Tibial nerve (tissue), 4 donors: ENCODE results near the gene TAPT1. TPM values are rescaled to one million over a fixed set of nuclear protein-coding genes. Genes with fewer than 3 reads are reported as not detected.

Experiments
- DNase-seq, 2 donors: peaks; one replicate each; pipeline ENCODE4 v3.0.0-alpha.2; 2019; ENCODE audit warnings: low spot score in 2 of 2
- H3K27ac ChIP-seq, 4 donors: fragments of 200-600 bp; sonication (generic) in 3 of 4; one replicate each; pipeline ENCODE4 v1.5.1; 2017 to 2019; ENCODE audit warnings: mild to moderate bottlenecking in 1 of 4
- H3K27me3 ChIP-seq, 2 donors: fragments of 200-600 bp; sonication (generic) in 1 of 2; one replicate each; pipeline versions ENCODE4 v1.5.1 to v1.6.0; 2017 to 2019
- H3K36me3 ChIP-seq, 3 donors: fragments of 200-600 bp; sonication (generic); one replicate each; pipeline ENCODE4 v1.5.1; 2018 to 2019
- H3K4me1 ChIP-seq, 4 donors: fragments of 200-600 bp; sonication (generic) in 3 of 4; one replicate each; pipeline ENCODE4 v1.5.1; 2017 to 2019
- H3K4me3 ChIP-seq, 4 donors: fragments of 200-600 bp; sonication (generic) in 3 of 4; one replicate each; pipeline ENCODE4 v1.5.1; 2017 to 2019; ENCODE audit warnings: mild to moderate bottlenecking in 1 of 4, moderate library complexity in 1 of 4
- H3K9me3 ChIP-seq, 4 donors: fragments of 200-600 bp; sonication (generic) in 3 of 4; one replicate each; pipeline ENCODE4 v1.5.1; 2017 to 2019
- EP300 ChIP-seq, 2 donors: sonication (generic); formaldehyde crosslinking; IDR thresholded peaks; one replicate each; pipeline ENCODE4 v1.6.1; 2017; ENCODE audit warnings: antibody characterized with exemption in 2 of 2, mild to moderate bottlenecking in 1 of 2
- POLR2A ChIP-seq, 2 donors: fragments of 450-650 bp; IDR thresholded peaks; one replicate each; pipeline ENCODE4 v1.6.1; 2017; ENCODE audit warnings: antibody characterized with exemption in 2 of 2, mild to moderate bottlenecking in 2 of 2, moderate library complexity in 2 of 2
- WGBS, 2 donors: methylation state at CpG; one replicate each; pipeline ENCODE4 v1.1.5; 2018; 5-methylcytosine and 5-hydroxymethylcytosine counted together
- total RNA-seq, 4 donors: library from RNA; depleted of rRNA; stranded (reverse); fragments of >200 nt; gene quantifications; one replicate each; pipeline ENCODE4 v1.1.0, GENCODE V29; 2016
- TF ChIP-seq, protein P1 (sequence below), 5 experiments: fragments of 200-600 bp in 3 of 5; fragments of 450-650 bp in 2 of 5; sonication (generic) in 3 of 5; IDR thresholded peaks; one replicate each; pipeline ENCODE4 v1.5.1; 2016 to 2019; ENCODE audit warnings: antibody characterized with exemption in 5 of 5, mild to moderate bottlenecking in 3 of 5, moderate library complexity in 2 of 5

The TAPT1 gene
- total RNA-seq, 4 donors from 2014 or later = 21.3 to 41.3 (median 37.5) TPM

DNA sequence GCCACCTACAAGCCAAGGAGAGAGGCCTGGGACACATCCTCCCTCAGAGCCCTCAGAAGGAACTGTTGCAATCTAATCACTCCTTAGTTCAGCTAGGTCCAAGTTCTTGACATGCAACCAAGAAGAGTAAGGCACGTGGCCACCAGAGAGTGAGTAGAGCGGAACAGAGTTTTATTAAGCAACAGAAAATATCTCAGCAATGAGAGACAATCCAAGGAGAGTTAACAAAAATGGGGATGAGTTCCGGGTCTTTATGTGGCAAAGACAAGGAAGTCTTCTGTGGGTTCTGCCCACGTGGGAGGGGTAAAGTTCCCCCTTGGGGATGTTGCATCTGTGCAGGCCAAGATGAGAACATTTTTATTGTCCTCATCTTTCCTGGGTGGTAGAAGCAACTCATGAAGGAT is 104.0 kb downstream of the TAPT1 start:
- no peaks in the 10 kb centered on the region for H3K27me3 ChIP-seq
- no peak overlapping the region for H3K27ac ChIP-seq
- WGBS, 2 donors = 72 to 82% methylated on average over 4 of the region's 4 CpGs
- no peak for TF ChIP-seq EP300 (IDR thresholded peaks at IDR 0.05)
- no peak for TF ChIP-seq POLR2A (IDR thresholded peaks at IDR 0.05)
- TF ChIP-seq, protein P1, sequence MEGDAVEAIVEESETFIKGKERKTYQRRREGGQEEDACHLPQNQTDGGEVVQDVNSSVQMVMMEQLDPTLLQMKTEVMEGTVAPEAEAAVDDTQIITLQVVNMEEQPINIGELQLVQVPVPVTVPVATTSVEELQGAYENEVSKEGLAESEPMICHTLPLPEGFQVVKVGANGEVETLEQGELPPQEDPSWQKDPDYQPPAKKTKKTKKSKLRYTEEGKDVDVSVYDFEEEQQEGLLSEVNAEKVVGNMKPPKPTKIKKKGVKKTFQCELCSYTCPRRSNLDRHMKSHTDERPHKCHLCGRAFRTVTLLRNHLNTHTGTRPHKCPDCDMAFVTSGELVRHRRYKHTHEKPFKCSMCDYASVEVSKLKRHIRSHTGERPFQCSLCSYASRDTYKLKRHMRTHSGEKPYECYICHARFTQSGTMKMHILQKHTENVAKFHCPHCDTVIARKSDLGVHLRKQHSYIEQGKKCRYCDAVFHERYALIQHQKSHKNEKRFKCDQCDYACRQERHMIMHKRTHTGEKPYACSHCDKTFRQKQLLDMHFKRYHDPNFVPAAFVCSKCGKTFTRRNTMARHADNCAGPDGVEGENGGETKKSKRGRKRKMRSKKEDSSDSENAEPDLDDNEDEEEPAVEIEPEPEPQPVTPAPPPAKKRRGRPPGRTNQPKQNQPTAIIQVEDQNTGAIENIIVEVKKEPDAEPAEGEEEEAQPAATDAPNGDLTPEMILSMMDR (IDR thresholded peaks at IDR 0.05) = no peak
- no peaks in the 10 kb centered on the region for H3K36me3 ChIP-seq
- no peak overlapping the region for H3K4me3 ChIP-seq
- H3K9me3 ChIP-seq = no peaks in the 10 kb centered on the region
- peaks cover 0 to 6% (median 0%) of the 10 kb centered on the region in 4 donors for H3K4me1 ChIP-seq
- DNase-seq = no peak

DNA sequence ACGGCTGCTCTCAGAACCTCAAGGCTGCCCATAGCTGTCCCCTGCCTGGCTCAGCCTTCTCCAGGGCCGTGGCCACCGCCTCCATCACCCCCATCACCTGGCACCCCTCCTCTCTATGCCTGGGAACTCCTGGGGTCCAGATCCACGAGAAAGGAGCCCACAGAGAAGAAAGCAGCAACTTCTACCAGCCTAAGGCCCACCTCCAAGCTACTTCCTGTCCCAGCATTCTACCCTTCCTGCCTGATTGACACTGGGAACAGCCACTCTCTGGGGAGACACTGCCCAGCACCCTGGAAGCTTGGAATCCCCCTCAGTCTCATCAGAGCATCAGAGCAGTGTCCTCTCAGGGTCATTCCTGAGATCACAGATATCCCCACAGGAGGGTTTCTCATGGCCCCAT is 105.6 kb downstream of the TAPT1 start:
- Histone ChIP-seq H3K4me3 (no peak overlapping the region), H3K4me1 (peaks cover 0 to 6% (median 0%) of the 10 kb centered on the region in 4 donors), H3K36me3 (no peaks in the 10 kb centered on the region), H3K27me3 (no peaks in the 10 kb centered on the region), H3K9me3 (no peaks in the 10 kb centered on the region), H3K27ac (no peak overlapping the region)
- no peak for DNase-seq
- WGBS, 2 donors = 71 to 95% methylated on average over 2 to 4 of the region's 4 CpGs
- no peak for TF ChIP-seq EP300 (IDR thresholded peaks at IDR 0.05)
- TF ChIP-seq, protein P1 (IDR thresholded peaks at IDR 0.05) = no peak
- no peak for TF ChIP-seq POLR2A (IDR thresholded peaks at IDR 0.05)

GRCh38 chr4:16119981-16120380 is 106.3 kb downstream of the TAPT1 start:
- TF ChIP-seq, protein P1 (IDR thresholded peaks at IDR 0.05) = no peak
- TF ChIP-seq POLR2A (IDR thresholded peaks at IDR 0.05) (no peak), EP300 (IDR thresholded peaks at IDR 0.05) (no peak)
- Histone ChIP-seq H3K9me3 (no peaks in the 10 kb centered on the region), H3K36me3 (no peaks in the 10 kb centered on the region), H3K27me3 (no peaks in the 10 kb centered on the region), H3K4me3 (no peak overlapping the region), H3K27ac (no peak overlapping the region), H3K4me1 (peaks cover 0 to 6% (median 0%) of the 10 kb centered on the region in 4 donors)
- WGBS, 2 donors = 88 to 91% methylated on average over 4 of the region's 4 CpGs
- no peak for DNase-seq

- Histone ChIP-seq H3K9me3 (no peaks in the 10 kb centered on the region), H3K4me1 (no peaks in the 10 kb centered on the region), H3K27ac (no peak overlapping the region), H3K27me3 (no peaks in the 10 kb centered on the region), H3K36me3 (no peaks in the 10 kb centered on the region), H3K4me3 (no peak overlapping the region)
- DNase-seq = no peak
- no peak for TF ChIP-seq POLR2A (IDR thresholded peaks at IDR 0.05)
- no peak for TF ChIP-seq EP300 (IDR thresholded peaks at IDR 0.05)
- WGBS, 2 donors = 63 to 64% methylated on average over 2 of the region's 2 CpGs
Observed at GRCh38 chr4:16118090-16118489, 108.2 kb downstream of the TAPT1 start.

DNA sequence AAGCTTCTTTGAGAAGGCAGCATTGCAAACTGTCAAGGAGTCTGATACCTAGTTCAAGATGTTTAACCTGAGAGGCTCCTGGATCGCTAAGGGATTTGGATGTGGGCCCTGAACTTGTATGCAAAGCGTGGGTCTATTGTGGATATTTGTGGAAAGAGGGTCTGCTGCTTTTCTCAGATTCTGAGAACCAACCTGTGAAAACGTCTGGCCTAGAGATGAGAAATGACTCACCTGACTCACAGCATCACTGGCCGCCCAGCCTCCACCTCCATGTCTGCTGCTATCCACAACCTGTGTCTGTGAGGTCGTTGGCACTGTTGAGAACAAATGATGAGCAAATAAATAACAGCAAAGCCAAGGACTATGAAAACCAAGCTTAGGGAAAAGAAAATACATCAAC is 109.1 kb downstream of the TAPT1 start:
- H3K27me3 ChIP-seq = no peaks in the 10 kb centered on the region
- no peaks in the 10 kb centered on the region for H3K9me3 ChIP-seq
- no peaks in the 10 kb centered on the region for H3K36me3 ChIP-seq
- H3K4me1 ChIP-seq = no peaks in the 10 kb centered on the region
- H3K4me3 ChIP-seq = no peak overlapping the region
- H3K27ac ChIP-seq = no peak overlapping the region
- DNase-seq = no peak
- WGBS, 2 donors = 84 to 85% methylated on average over 5 of the region's 5 CpGs
- no peak for TF ChIP-seq EP300 (IDR thresholded peaks at IDR 0.05)
- TF ChIP-seq, protein P1 (IDR thresholded peaks at IDR 0.05) = no peak
- no peak for TF ChIP-seq POLR2A (IDR thresholded peaks at IDR 0.05)

- Histone ChIP-seq H3K4me3 (no peak overlapping the region), H3K27ac (no peak overlapping the region), H3K4me1 (no peaks in the 10 kb centered on the region), H3K27me3 (no peaks in the 10 kb centered on the region), H3K9me3 (no peaks in the 10 kb centered on the region), H3K36me3 (no peaks in the 10 kb centered on the region)
- WGBS, 2 donors = 67 to 78% methylated on average over 2 to 3 of the region's 3 CpGs
- no peak for TF ChIP-seq EP300 (IDR thresholded peaks at IDR 0.05)
- TF ChIP-seq, protein P1 (IDR thresholded peaks at IDR 0.05) = no peak
- DNase-seq = no peak
Observed at GRCh38 chr4:16116493-16116990, 109.7 kb downstream of the TAPT1 start.
